Mucosa of stomach (tissue), 1 donor: ENCODE results near the gene GNAT1.

Source experiments
- H3K27me3 ChIP-seq: one replicate; pipeline ENCODE4 v1.7.0; 2013; ENCODE audit warnings: mild to moderate bottlenecking, low read length; ENCODE audit not compliant: control insufficient read depth, insufficient read depth
- H3K36me3 ChIP-seq: one replicate; pipeline ENCODE4 v1.7.0; 2013; ENCODE audit warnings: low read length; ENCODE audit not compliant: control insufficient read depth, insufficient read depth
- H3K4me1 ChIP-seq: one replicate; pipeline ENCODE4 v1.7.0; 2013; ENCODE audit warnings: mild to moderate bottlenecking, low read length; ENCODE audit not compliant: control insufficient read depth, insufficient read depth
- H3K4me3 ChIP-seq: one replicate; pipeline ENCODE4 v1.7.0; 2013; ENCODE audit warnings: low read length
- H3K9ac ChIP-seq: one replicate; pipeline ENCODE4 v1.7.0; 2013; ENCODE audit warnings: mild to moderate bottlenecking, low read length, moderate library complexity
- H3K9me3 ChIP-seq: one replicate; pipeline ENCODE4 v1.7.0; 2013; ENCODE audit warnings: mild to moderate bottlenecking, low read length, moderate library complexity; ENCODE audit not compliant: control insufficient read depth
- donor health status: Pancreatic carcinoma.

GNAT1 gene

DNA sequence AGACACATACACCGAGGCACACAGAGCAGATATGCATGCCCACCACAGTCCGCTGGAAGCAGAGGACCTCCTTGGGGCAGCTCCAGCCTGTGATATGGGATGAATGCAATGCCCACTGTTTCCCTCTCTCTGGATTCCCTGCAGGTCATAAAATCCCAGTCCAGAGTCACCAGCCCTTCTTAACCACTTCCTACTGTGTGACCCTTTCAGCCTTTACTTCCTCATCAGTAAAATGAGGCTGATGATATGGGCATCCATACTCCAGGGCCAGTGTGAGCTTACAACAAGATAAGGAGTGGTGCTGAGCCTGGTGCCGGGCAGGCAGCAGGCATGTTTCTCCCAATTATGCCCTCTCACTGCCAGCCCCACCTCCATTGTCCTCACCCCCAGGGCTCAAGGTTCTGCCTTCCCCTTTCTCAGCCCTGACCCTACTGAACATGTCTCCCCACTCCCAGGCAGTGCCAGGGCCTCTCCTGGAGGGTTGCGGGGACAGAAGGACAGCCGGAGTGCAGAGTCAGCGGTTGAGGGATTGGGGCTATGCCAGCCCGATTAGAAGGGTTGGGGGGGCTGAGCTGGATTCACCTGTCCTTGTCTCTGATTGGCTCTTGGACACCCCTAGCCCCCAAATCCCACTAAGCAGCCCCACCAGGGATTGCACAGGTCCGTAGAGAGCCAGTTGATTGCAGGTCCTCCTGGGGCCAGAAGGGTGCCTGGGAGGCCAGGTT, at the start of gene GNAT1:
Gene GNAT1, plus strand, starts transcription at position 675 of the 725 bp plus-strand sequence. CDS start 116 bp downstream, outside the sequence.
- Histone ChIP-seq H3K36me3 (peaks cover 7% of the 10 kb centered on the region), H3K27me3 (peaks cover 33% of the 10 kb centered on the region), H3K9me3 (no peaks in the 10 kb centered on the region), H3K9ac (no peak within 1 kb of the TSS), H3K4me1 (peaks cover 18% of the 10 kb centered on the region), H3K4me3 (no peak within 1 kb of the TSS)

DNA sequence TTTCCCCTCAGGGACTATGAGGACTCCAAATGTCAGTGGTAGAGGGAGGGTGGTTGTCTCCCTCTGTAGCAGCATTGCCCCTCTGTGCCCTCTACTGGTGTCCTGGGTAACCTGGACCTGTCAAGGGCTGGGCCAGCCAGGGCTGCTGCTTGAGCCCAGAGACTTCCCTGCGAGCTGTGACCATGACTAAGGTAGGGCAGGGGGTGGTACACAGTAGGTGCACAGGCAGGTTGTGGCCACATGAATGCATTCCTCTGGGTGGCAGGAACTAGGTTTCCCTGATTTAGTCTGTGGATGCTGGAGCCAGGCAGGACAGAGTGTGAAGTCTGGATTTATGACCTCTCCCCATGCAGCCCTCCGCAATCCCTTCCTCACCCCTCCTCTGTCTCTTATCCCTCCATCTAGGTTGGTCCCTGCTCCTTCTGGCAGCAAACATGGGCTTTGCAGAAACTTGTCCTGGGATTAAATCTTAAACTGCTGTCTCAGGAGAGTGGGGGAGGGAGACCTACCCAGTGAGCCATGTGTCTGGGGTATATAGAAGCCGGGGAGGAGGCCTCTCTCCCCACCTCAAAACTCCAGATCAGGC, 45.0 kb upstream of the GNAT1 start:
- Histone ChIP-seq H3K4me1 (no peaks in the 10 kb centered on the region), H3K9me3 (no peaks in the 10 kb centered on the region), H3K36me3 (no peaks in the 10 kb centered on the region), H3K9ac (no peak overlapping the region), H3K4me3 (no peak overlapping the region), H3K27me3 (peaks cover 8% of the 10 kb centered on the region)

DNA sequence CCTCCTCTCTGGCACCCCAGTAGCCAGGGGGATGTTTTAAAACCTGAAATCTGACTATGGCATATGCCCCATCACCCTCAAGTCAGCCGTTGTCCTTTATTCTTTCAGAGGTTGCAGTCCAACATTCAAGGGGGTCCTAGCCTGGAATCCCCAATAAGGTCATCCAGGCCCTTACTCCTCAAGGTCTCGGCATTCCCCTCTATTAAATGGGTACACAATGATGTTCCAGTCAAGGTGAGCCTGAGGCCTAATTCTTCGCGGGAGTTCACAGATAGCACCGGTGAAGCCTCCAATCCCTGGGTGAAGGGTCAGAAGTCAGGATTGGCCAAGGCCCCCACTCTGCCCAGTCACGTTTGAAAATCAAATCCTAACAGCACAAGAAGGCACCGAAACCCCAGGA, 44.4 kb upstream of the GNAT1 start:
- Histone ChIP-seq H3K4me1 (no peaks in the 10 kb centered on the region), H3K9me3 (no peaks in the 10 kb centered on the region), H3K4me3 (no peak overlapping the region), H3K9ac (no peak overlapping the region), H3K27me3 (peaks cover 8% of the 10 kb centered on the region), H3K36me3 (no peaks in the 10 kb centered on the region)

DNA sequence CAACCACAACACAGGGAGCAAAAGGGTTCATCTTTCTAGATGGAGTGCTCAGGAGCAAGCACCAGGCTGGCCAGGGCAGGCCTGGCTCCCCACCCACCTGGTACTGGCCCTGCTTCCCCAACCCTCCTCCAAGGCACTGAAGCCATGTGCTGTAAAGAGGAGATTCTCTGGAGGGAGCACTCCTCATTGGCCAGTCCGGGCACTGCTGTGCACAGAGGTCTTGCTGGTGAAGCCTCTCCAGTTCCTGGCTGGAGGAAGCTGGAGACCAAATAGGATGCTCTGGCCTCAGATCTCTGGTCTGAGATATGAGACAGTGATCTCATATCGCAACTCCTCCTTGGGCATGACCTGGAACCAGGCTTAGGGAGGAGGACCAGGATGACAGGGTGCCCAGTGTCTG, 44.0 kb upstream of the GNAT1 start:
- H3K9ac ChIP-seq = no peak overlapping the region
- no peaks in the 10 kb centered on the region for H3K36me3 ChIP-seq
- H3K4me1 ChIP-seq = no peaks in the 10 kb centered on the region
- peaks cover 8% of the 10 kb centered on the region for H3K27me3 ChIP-seq
- H3K9me3 ChIP-seq = no peaks in the 10 kb centered on the region
- no peak overlapping the region for H3K4me3 ChIP-seq

DNA sequence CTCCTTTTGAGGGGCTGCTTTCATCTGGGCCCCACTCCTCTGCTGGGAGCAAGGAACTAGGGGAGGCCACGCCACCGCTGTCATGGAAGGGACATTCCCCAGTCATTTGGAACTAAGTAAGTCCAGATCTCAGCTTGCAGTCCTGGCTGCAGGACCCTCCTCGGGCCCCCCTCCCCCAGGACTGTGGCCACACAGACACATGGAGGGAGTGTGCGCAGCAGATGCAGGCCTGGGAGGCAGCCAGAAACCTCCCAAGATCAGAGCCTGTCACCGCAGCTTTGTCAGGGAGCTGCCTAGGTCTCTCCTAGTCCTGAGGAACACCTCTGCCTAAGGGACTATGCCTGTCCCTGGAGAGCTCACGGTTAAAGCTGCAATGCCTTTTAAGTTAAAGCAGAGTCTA, 43.5 kb upstream of the GNAT1 start:
- Histone ChIP-seq H3K9ac (no peak overlapping the region), H3K9me3 (no peaks in the 10 kb centered on the region), H3K27me3 (peaks cover 8% of the 10 kb centered on the region), H3K36me3 (no peaks in the 10 kb centered on the region), H3K4me3 (no peak overlapping the region), H3K4me1 (no peaks in the 10 kb centered on the region)

DNA sequence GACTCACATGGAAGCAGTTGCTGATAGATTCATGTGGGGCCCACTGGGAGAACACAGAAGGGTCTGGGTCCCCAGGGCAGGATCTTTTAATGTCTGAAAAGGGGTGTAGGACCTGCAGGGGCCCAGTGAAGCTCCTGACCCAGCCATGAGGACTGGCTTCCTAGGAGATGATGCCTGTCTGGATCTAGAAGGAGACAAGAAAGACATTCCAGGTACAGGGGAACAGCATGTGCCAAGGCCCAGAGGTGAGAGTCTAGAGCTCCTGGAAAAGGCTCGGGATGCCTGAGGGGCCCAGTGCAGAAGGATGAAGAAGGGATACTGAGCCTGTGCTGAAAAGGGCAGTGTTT, 41.0 kb upstream of the GNAT1 start:
- H3K27me3 ChIP-seq = peaks cover 8% of the 10 kb centered on the region
- H3K4me1 ChIP-seq = peaks cover 7% of the 10 kb centered on the region
- no peak overlapping the region for H3K9ac ChIP-seq
- H3K4me3 ChIP-seq = no peak overlapping the region
- H3K9me3 ChIP-seq = no peaks in the 10 kb centered on the region
- no peaks in the 10 kb centered on the region for H3K36me3 ChIP-seq

DNA sequence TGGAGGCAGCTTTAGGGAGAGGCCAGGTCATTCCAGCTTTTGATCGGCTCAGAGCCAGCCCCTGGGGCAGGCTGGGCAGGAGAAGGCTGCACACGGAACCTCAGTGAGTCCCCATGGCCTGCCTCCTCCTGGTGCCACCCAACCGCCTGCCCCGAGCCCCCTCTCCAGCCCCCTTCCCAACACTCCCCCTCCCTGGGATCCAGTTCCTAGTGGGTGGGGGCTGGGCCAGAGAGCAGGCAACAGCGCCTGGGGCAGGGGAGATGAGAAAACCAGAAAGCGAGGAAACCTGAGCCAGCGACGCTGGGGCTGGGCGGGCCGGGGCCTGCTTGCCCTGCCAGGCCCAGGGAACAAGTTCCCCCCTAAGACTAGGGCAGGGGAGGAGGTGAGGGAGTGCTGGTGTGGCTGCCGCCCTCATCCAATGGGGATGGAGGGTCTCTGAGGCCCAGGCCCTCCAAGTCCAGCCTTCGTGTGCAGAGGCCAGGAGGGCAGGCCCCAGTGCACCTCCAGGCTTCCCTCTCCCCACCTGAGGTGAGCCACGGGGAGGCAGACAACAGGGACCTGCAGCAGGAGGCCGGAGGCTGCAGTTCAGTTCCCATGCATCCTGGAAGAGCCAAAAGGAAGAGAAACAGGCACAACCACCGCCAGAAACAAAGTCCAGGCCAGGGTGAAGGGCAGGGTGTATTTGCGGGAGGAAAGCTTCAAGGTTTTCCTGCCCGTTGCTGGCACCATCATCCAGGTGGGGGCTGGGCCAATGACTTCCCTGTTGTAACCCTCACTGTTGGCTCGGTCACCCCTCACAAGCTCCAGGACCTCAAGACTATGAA, 40.3 kb upstream of the GNAT1 start:
- H3K4me1 ChIP-seq = peaks cover 10% of the 10 kb centered on the region

DNA sequence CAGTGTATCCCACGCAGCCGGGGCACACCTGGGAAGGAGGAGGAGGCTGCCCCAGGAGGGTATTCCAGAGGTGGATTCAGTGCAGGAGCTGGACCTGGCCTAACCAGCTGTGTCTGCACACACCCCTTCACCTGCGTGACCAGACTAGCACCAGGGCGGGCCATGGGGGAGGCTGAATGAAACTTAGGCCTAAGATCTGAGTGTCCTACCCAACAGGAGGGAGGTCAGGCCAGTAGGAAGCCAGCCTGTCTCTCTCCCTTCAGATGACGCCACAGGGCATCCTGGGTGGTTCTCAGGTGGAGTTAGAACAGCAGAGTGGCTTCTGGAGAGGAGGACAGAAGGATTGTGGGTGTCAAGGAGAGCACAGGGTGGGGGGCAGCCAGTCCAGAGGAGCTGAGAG, 39.7 kb upstream of the GNAT1 start:
- Histone ChIP-seq H3K27me3 (peaks cover 19% of the 10 kb centered on the region), H3K36me3 (no peaks in the 10 kb centered on the region), H3K9me3 (no peaks in the 10 kb centered on the region), H3K4me3 (no peak overlapping the region), H3K4me1 (peaks cover 17% of the 10 kb centered on the region), H3K9ac (no peak overlapping the region)

More for the DNA sequence above, 40.3 kb upstream of the GNAT1 start:
- H3K27me3 ChIP-seq = peaks cover 13% of the 10 kb centered on the region
- no peak overlapping the region for H3K9ac ChIP-seq
- H3K36me3 ChIP-seq = no peaks in the 10 kb centered on the region
- no peaks in the 10 kb centered on the region for H3K9me3 ChIP-seq
- no peak overlapping the region for H3K4me3 ChIP-seq

DNA sequence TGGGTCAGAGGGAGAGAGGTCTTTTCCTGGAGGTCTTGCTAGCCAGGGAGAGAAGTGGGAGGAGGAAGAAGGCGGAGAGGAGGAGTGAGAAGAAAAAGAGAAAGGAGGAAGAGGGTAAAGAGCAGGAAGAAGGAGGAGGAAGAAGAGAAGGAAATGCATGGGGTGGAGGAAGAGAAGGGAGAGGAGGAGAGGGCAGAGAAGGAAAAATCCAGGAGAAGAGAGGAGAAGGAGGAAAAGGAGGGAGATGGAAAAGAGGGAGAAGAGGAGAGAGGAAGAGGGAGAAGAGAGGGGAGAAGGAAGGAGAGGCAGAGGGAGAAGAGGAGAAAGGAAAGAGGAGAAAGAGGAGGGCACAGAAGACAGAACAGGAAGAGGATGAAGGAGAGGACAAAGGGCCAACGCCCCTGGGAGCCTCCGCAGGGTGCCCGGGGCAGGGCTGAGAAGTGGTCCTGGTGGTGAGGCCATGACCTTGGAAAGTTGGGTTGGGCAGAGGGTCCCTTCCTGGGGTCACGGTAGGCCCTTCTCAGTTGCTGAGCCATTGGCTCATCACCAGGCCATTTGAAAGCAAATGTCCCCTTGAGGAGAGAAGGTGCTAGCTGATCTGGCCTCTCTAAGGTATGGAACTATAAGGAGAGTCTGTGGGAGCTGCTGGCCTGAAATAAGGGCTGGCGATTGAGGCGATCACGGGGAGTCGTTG, 37.5 kb upstream of the GNAT1 start:
- peaks cover 34% of the 10 kb centered on the region for H3K4me1 ChIP-seq
- no peaks in the 10 kb centered on the region for H3K9me3 ChIP-seq
- no peaks in the 10 kb centered on the region for H3K36me3 ChIP-seq
- no peak overlapping the region for H3K4me3 ChIP-seq
- H3K27me3 ChIP-seq = peaks cover 14% of the 10 kb centered on the region
- H3K9ac ChIP-seq = peak overlapping the region; percentile 13

DNA sequence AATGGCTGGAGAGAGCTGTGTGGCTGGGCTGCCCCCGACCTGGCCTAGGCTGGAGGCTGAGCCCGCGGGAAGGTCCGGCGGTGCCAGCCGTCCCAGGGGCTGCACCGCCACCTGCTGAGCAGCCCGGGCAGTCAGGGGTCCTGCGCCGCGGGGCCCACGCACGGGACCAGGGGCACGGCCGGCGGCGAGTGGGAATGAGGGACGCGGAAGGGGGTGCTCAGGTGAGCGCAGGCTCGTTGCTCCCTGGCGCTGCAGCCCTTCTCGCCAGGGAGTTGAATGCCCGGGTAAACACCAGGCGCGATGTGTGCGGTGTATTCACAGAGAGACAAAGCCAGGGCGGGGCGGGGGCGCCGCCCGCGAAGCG, 37.0 kb upstream of the GNAT1 start:
- Histone ChIP-seq H3K9me3 (no peaks in the 10 kb centered on the region), H3K9ac (peak overlapping the region; percentile 13), H3K27me3 (peaks cover 14% of the 10 kb centered on the region), H3K36me3 (no peaks in the 10 kb centered on the region), H3K4me1 (peaks cover 40% of the 10 kb centered on the region), H3K4me3 (no peak overlapping the region)

DNA sequence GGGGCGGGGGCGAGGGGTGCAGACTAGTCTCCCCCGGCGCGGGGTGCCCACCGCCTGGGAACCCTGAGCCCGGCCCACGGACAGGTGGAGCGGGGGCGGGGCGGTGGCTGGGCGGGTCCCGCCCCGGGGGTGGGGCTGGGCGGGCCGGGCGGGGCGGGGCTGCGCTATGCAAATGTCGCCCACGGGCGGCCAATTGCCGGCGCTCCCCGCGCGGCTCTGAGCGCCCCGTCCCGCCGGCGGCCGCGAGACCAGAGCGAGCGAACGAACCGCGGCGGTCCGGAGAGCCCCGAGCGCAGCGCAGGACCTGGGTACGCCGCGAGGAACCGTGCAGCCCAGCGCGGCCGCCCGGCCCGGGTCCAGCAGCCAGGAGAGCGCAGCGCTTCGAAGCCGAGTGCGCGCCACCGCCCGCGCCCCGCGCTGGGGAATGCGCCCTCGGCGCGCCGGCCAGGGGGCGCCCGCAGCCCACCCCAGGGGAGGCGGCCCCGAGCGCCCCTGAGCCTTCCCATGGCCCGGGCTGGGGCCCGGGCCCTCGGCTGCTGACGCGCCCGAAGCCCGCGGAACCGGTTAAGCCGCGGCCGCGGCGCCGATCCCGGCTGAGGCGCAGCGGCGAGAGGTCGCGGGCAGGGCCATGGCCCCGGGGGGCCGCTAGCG, 36.4 kb upstream of the GNAT1 start, which contains the start of gene SEMA3F:
Gene SEMA3F, plus strand, starts transcription at position 485 of the 651 bp plus-strand sequence. CDS start 4,299 bp downstream, outside the sequence.
- peaks cover 13% of the 10 kb centered on the region for H3K27me3 ChIP-seq
- peak within 1 kb of the TSS; percentile 84 for H3K9ac ChIP-seq
- no peaks in the 10 kb centered on the region for H3K9me3 ChIP-seq
- H3K36me3 ChIP-seq = no peaks in the 10 kb centered on the region
- peak within 1 kb of the TSS; percentile 96 for H3K4me3 ChIP-seq
- peaks cover 45% of the 10 kb centered on the region for H3K4me1 ChIP-seq
